HT1080 (cell line): ENCODE measurements around the gene PKP1. TPM values are rescaled to one million over a fixed set of nuclear protein-coding genes. Genes with fewer than 3 reads are reported as not detected.

ENCODE experiments used
- DNase-seq: peaks from one replicate; pipeline ENCODE4 v3.0.0-alpha.2; 2015; ENCODE audit warnings: low read depth
- total RNA-seq: library from RNA; depleted of rRNA; stranded (reverse); fragments of >200 nt; shearing (Covaris generic); gene quantifications from 2 replicates; pipeline ENCODE4 v1.2.3, GENCODE V29; 2014

The PKP1 gene
- total RNA-seq, 1 experiment from 2014 or later = not detected

- no peak for DNase-seq
These were observed 44.5 kb downstream of the PKP1 start for GRCh38 chr1:201327687-201328240.

DNA sequence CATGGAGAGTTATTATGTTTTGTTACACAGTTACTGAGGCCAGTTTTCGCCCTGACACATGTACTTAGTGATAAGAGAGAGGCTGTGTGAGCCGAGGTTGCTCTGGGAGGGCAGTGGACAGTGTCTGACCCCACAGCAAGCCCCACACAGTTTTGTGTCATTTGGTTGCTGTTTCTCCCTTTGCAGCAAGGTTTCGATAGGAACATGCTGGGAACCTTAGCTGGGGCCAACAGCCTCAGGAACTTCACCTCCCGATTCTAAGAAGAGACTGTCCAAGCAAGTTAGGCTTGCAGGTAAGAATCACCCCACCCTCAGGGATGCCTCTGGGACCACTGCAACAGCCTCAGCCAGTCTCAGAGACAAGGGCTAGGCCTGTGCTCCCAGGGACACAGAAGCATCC, 45.3 kb downstream of the PKP1 start:
- no peak for DNase-seq

DNA sequence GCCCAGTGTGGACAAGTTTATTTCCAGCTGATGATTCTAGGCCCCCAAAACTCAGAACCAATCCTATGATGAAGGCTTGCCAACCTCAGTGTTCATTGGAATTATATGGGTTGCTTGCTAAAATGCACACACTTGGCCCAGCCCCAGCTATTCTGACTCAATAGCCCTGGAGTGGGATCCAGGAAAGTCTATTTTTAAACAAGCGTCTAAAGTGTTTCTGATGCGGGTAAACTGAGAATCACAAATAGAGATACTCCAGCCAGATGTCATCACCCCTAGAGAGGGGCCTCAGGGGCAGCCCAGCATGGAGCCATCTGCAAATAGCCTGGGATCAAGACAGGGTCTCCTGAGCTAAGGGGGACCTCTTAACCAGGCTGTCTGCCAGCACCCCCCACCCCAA, 46.0 kb downstream of the PKP1 start:
- DNase-seq = no peak

DNA sequence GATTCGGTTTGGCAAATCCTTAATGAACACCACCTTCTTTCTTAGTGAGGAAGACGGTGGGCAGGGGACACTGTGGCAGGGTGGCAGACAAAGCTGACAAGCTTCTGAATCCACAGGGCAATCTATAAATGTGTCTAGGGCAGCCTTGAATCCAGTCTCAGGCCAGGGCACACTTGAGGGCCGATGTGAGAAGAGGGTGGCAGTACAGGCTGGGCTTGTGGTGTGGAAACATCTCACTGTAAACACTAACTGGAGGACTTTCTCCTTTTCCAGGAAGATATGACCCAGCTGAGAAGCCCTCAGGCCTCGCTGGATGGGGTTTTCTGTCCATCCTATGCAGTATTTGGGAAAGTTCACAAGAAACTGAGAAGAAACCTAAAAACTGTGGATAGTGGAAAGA, 46.5 kb downstream of the PKP1 start:
- no peak for DNase-seq

GRCh38 chr1:201330541-201330940, 47.2 kb downstream of the PKP1 start:
- DNase-seq = no peak

GRCh38 chr1:201331166-201331565, 47.9 kb downstream of the PKP1 start:
- no peak for DNase-seq

DNA sequence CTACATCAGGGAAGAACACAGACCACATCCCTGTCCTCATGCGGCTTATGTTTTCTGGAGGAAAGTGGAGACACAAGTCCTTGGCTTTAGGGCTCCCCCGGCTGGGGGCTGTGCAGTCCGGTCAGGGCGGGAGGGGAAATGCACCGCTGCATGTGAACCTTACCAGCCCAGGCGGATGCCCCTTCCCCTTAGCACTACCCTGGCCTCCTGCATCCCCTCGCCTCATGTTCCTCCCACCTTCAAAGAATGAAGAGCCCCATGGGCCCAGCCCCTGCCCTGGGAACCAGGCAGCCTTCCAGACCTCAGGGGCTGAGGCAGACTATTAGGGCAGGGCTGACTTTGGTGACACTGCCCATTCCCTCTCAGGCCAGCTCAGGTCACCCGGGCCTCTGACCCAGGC, 48.7 kb downstream of the PKP1 start:
- DNase-seq = no peak

DNA sequence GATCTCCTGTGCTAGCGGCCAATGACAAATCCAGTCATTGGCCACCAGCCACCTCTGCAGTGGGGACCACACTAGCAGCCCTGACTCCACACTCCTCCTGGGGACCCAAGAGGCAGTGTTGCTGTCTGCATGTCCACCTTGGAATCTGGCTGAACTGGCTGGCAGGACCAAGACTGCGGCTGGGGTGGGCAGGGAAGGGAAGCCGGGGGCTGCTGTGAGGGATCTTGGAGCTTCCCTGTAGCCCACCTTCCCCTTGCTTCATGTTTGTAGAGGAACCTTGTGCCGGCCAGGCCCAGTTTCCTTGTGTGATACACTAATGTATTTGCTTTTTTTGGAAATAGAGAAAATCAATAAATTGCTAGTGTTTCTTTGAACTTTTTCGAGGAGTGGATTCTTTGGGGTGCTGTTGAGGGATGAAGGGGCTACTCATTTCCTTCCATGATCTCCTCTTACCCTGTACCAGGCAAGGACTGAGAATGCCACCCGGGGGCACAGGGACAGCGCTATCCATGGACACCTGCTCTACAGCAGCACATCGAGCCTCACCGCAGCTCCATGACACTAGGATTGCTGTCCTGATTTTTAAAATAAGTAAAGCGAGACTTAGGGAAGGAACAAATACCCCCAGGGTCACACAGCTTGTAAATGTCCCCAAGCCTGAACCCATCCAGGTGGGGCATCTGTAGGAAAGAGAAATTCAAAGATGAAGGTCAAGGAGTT, 49.5 kb downstream of the PKP1 start:
- no peak for DNase-seq

DNA sequence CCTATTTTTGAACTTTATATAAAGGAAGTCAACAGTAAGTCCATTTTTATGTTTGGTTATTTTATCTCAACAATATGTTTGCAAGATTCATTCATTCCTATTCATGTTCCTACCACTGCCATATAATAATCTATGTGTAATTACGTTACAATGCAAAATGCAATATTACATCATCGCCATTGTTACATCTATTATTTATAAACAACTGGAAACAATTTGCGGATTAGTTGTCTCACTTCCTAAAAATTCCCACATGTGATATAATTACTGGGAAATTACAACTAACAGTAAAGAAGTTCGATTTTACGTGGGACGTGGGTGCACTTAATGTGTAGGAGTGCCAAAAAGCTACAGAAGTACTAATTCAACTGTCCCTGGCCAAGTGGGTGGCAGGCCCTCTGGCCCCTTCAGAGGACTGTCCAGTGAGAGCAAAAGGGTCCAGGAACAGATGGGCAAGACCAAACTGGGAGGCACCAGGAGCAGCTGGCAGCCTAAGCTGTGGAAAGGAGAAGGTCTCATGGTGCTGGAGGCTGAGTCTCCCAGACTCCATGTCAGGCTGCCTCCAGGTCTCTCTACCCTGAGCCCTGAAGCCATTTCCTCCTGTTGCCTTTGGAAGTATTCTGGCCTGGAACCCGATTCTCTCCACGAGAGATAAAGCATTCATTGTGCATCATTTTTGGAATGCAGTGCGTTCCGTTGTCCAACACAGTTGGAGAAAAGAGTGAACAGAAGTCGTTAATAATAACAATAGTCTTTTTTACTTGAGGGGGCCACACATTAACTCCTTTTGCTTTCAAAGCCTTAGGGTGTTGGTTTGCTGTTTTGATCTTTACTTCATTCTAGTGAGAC, 51.2 kb downstream of the PKP1 start:
- no peak for DNase-seq

GRCh38 chr1:201335174-201335870, 52.0 kb downstream of the PKP1 start:
- DNase-seq = no peak

DNA sequence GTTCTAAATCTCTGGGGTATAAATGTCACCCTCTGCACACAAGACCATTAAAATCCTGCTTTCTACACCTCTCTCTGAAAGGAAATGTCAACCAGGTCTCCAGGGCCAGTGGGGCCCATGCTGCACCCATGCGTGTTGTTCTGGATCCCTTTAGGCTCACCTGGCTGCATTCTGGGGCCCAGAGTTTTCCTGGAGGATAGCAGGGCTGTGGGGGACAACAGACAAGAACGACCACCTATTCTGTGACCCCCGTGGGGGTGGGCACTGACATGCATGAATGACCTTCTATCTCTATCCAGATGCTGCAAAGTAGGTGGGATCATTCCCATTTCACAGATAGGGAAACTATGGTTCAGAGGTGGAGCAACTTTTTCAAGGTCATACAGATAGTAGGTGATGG, 52.6 kb downstream of the PKP1 start:
- DNase-seq = no peak

GRCh38 chr1:201336711-201337450, 53.6 kb downstream of the PKP1 start:
- no peak for DNase-seq

- no peak for DNase-seq
These were observed 58.1 kb downstream of the PKP1 start for GRCh38 chr1:201341377-201341776.

GRCh38 chr1:201344206-201345080, 61.1 kb downstream of the PKP1 start:
- DNase-seq = no peak

DNA sequence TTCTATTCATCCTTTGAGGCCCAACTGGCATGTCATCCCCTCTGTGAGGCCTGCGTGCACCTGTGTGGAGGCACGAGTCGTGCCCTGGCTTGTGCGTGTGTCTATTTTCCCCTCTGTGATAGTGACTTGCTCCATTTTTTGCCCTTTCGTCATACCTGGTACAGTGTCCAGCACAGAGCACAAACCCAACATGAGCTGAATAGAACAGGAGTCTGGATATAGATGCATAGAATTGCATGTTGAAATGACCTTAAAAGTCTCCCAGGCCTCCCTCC, 61.7 kb downstream of the PKP1 start:
- no peak for DNase-seq

GRCh38 chr1:201346337-201346939, 63.1 kb downstream of the PKP1 start:
- DNase-seq = peak; percentile 42

DNA sequence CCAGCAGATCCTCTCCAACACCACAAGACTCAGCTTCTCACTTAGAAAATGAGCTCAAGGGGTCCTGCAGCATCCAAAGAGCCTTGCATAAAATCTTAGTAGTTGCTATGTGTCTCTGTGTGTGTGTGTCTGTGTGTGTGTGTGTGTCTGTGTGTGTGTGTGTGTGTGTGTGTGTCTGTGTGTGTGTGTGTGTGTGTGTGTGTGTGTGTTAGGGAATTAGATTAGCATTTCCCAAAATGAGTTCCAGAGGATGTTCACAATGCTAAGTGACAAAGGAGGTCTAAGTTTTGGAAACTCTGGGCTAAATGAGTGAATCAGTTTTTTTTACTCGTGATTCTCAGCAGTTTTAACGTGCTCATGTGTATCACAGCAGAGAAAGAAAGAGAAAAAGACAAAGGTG, 63.7 kb downstream of the PKP1 start:
- no peak for DNase-seq

GRCh38 chr1:201347498-201348210, 64.3 kb downstream of the PKP1 start:
- no peak for DNase-seq

DNA sequence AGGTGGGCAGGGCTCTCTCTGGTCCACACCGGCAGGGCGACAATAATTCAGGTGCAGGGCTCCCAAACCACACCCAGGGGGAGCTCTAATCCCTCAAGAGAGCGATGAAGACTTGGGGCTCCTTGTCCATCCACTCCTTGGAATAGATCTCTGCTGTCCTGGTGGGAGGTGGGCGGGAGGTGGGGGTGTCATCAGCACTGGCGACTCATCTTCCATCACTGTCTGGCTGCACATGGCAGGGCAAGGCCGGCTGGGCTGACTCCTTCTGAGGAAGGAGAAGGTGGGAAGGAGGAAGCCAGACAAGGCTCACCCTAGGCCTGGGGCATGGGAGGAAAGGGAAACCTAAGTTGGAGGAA, 64.9 kb downstream of the PKP1 start:
- peak; percentile 52 for DNase-seq
